Omental fat pad (tissue), 4 donors: ENCODE data around the gene RBM47. TPM values are rescaled to one million over a fixed set of nuclear protein-coding genes. Genes with fewer than 3 reads are reported as not detected.
A peak's percentile ranks its signal among the peaks of the same experiment; 100 is the strongest.

ENCODE experiments used
- ATAC-seq: fragments of 150-250 bp; one replicate; pipeline ENCODE4 v1.9.1; 2016; ENCODE audit warnings: mild to moderate bottlenecking, moderate library complexity; ENCODE audit not compliant: low FRiP score
- DNase-seq: peaks from one replicate; pipeline ENCODE4 v3.0.0-alpha.2; 2019; ENCODE audit warnings: low spot score
- total RNA-seq, 4 donors: library from RNA; depleted of rRNA; stranded (reverse); fragments of >200 nt; gene quantifications; one replicate each; pipeline ENCODE4 v1.1.0, GENCODE V29; 2016
- TF ChIP-seq, protein P1 (sequence below), 3 donors: fragments of 450-650 bp; IDR thresholded peaks; one replicate each; pipeline ENCODE4 v1.5.1; 2016 to 2017; ENCODE audit warnings: antibody characterized with exemption in 3 of 3, mild to moderate bottlenecking in 3 of 3, moderate library complexity in 2 of 3

Gene RBM47
- total RNA-seq, 4 donors from 2014 or later = 51.0 to 124 (median 55.5) TPM

DNA sequence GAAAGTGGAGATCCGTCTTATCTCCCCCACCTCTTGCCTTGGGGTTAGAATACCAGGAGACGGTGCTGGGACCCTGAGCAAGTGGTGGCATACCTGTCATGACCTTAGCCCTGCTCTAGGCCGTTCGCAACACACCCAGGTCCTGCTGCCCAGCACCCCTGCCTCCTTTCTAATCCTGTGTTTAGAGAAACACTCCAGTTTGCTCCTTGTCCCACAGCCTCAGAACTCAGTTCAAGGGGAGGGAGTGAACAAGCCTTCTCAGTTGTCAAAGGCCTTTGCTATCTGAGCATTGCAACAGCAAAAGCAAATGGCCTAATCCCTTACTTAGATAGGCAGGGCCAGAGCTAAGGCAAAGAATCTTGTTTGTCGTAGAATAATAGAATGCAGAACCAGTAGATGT is 226.6 kb downstream of the RBM47 start:
- no peak for ATAC-seq
- no peak for DNase-seq
- TF ChIP-seq, protein P1, sequence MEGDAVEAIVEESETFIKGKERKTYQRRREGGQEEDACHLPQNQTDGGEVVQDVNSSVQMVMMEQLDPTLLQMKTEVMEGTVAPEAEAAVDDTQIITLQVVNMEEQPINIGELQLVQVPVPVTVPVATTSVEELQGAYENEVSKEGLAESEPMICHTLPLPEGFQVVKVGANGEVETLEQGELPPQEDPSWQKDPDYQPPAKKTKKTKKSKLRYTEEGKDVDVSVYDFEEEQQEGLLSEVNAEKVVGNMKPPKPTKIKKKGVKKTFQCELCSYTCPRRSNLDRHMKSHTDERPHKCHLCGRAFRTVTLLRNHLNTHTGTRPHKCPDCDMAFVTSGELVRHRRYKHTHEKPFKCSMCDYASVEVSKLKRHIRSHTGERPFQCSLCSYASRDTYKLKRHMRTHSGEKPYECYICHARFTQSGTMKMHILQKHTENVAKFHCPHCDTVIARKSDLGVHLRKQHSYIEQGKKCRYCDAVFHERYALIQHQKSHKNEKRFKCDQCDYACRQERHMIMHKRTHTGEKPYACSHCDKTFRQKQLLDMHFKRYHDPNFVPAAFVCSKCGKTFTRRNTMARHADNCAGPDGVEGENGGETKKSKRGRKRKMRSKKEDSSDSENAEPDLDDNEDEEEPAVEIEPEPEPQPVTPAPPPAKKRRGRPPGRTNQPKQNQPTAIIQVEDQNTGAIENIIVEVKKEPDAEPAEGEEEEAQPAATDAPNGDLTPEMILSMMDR (IDR thresholded peaks at IDR 0.05) = no peak

DNA sequence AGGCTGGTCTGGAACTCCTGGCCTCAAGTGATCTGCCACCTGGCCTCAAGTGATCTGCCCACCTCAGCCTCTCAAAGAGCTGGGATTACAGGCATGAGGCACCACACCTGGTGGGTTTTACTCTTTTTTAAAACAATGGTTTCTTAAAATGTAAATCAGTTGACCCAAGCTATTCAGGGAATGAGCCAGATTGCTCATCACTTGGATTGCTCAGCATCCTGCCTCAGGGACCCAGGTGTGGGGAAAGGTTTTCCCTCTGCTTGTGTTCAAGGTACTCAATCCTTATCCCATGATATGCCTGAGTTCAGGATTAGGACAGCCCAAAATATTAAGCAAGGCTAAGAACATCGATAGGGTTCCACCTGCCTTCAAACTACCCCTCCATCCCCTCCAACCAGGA is 227.1 kb downstream of the RBM47 start:
- TF ChIP-seq, protein P1 (IDR thresholded peaks at IDR 0.05) = no peak
- ATAC-seq (no peak), DNase-seq (no peak)

DNA sequence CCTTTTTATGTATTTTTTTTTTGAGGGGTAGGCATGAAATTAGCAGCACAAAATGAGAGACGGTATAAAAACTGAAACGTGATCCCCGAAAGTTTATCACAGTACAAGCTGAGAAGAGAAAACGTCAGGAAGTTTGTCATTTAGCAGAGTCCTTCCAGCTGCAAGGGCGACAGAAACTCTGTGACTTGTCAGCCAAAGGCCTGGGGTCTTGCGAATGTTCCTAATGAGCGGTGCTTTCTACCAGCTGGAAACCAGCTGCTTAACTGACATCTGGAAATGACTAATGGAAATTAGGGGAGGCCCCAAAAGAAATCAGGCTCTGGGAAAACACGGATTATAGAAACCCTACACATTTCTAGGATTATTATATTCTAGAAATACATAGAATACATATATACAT is 228.0 kb downstream of the RBM47 start:
- ATAC-seq (no peak), DNase-seq (no peak)
- TF ChIP-seq, protein P1 (IDR thresholded peaks at IDR 0.05) = no peak

DNA sequence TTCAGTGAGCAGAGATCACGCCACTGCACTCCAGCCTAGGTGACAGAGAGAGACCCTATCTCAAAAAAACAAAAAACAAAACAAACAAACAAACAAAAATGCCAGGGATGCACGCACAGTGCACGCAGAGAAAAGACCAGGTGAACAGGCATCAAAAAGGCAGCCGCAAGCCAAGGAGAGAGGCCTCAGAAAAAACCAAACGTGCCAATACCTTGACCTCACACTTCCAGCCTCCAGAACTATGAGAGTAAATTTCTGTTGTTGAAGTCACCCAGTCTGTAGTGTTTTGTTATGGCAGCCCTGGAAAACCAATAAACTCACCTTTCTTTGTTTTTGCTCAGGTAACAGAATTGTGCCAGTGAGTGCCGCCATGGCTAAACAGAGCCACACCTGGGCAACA is 228.6 kb downstream of the RBM47 start:
- DNase-seq (no peak), ATAC-seq (no peak)
- TF ChIP-seq, protein P1 (IDR thresholded peaks at IDR 0.05) = no peak

DNA sequence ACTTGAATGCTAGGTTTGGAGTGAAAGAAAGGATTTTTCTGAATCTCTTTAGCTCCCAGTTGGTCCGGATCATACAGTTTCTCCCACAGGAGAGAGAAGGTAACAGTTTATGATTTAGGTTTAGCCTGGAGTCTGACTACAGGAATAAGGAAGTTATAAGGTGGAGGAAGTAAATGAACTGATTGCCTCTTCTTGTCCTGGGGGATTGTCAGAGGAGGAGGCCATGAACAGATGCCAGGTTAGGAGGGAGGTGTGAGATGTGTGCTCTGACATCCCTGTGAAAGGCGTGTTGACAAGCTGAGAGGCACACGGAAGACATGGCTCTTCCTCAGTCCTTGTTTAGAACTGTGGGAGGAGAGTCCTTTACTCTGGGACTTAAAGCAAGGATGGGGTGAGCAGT is 230.1 kb downstream of the RBM47 start:
- TF ChIP-seq, protein P1 (IDR thresholded peaks at IDR 0.05) = no peak
- no peak for DNase-seq
- ATAC-seq = no peak

DNA sequence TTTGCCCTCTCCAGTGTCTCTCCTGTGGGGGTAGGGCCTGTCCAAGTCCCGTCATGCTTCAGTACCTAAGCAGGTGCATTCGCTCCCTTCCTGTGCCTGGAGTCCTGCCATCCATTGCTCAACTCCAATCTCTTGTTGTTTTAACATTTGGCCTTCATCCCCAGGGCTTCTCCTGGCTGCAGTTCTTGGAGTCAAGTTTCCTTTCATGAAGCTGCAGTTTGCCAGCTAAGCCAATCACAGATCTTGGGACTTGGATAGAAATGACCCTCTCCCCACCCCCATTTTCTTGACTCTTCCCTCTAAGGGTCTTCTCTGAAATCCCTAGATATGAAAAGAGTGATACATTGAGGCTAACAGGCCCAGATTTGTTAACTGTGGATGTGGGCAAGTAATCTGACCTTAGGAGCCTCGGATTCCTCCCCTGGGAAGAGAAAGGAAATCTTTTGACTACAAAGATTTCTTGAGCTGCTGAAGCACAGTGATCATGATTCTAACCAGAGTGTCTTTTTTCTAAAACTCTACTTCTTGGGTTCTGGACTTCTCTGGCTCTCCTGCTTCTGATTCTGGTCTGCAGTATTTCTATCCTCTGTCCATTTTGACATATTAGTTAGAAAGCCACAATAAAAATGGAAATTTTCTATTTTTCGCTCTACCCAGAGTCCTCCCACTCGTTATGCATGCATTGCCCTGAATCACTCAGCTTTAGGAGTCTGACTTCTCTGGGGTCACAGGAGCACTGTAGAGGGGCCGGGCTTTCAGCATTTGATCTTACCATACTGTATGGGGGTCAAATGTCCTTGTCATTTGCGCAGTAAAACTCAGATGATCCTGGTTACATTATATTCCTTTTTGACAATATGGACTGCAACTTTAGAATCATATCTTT is 233.5 kb downstream of the RBM47 start:
- ATAC-seq = peak; percentile 69
- TF ChIP-seq, protein P1 (IDR thresholded peaks at IDR 0.05) = no peak
- DNase-seq = no peak
